ENCODE measurements around the gene SH2D1B.

Gene SH2D1B

DNA sequence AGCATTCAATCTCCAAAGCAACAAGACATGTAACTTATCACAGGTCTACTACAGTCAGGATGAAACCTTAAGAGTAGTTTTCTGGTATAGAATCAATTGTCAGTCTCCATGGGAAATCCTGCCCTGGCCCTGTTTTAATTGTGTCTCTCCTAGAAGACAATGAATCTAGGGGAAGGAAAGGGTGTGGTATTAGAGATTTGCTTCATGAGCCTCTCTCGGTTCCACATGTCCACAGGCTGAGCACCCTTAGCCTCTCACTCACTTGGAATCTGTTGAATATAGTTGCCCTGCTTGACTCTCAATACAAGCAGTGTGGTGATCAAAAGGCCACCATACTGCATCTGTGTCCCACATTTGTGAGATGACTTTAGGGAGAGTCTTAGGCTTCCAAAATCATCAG lies 53.0 kb downstream of the SH2D1B start:
- no peak overlapping the region for H3K27ac ChIP-seq (replicated peaks)
- peaks cover 3% of the 10 kb centered on the region for H3K27me3 ChIP-seq (ENCODE audit: insufficient read depth, poor library complexity, severe bottlenecking)
- TF ChIP-seq POLR2AphosphoS5 (IDR thresholded peaks at IDR 0.05; ENCODE audit: low read depth) (no peak), REST (IDR thresholded peaks at IDR 0.05; ENCODE audit: insufficient replicate concordance, low read depth) (no peak), SPI1 (IDR thresholded peaks at IDR 0.05; ENCODE audit: borderline replicate concordance, low read depth) (no peak), GABPA (IDR thresholded peaks at IDR 0.05; ENCODE audit: low read depth) (no peak)
- TF ChIP-seq, protein P1, sequence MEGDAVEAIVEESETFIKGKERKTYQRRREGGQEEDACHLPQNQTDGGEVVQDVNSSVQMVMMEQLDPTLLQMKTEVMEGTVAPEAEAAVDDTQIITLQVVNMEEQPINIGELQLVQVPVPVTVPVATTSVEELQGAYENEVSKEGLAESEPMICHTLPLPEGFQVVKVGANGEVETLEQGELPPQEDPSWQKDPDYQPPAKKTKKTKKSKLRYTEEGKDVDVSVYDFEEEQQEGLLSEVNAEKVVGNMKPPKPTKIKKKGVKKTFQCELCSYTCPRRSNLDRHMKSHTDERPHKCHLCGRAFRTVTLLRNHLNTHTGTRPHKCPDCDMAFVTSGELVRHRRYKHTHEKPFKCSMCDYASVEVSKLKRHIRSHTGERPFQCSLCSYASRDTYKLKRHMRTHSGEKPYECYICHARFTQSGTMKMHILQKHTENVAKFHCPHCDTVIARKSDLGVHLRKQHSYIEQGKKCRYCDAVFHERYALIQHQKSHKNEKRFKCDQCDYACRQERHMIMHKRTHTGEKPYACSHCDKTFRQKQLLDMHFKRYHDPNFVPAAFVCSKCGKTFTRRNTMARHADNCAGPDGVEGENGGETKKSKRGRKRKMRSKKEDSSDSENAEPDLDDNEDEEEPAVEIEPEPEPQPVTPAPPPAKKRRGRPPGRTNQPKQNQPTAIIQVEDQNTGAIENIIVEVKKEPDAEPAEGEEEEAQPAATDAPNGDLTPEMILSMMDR (IDR thresholded peaks at IDR 0.05; ENCODE audit: insufficient read depth, low read length) = no peak
- no peak overlapping the region for H3K4me3 ChIP-seq (replicated peaks; ENCODE audit: insufficient read depth, low read length)
- DNase-seq (ENCODE audit: low read depth in 1 of 2, low spot score in 1 of 2) = no peak

- peak in 1 of 2 experiments; percentile 31 for DNase-seq (ENCODE audit: low read depth in 1 of 2, low spot score in 1 of 2)
- H3K27ac ChIP-seq (replicated peaks) = no peak overlapping the region
Observed at GRCh38 chr1:162357681-162358266, 54.2 kb downstream of the SH2D1B start.

DNA sequence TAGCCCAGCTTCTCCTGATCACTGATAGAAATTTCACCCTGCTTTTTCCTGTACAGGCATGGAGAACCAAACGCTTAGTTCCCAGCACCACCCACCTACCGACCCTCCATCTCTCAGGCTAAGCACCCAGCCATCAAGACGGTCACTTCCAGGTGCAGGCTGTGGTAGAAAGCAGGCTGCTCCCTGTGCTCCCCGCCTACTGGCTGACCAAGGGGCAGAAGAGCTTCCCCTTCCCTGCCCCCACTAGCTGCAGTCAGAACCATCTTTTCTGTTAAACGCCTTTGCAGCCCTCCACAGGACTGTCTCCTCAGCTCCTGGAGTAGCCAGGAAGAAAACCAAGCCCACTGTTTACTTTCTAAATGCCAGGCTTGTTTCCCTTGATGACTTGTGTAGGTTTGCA lies 58.2 kb downstream of the SH2D1B start:
- TF ChIP-seq REST (IDR thresholded peaks at IDR 0.05; ENCODE audit: insufficient replicate concordance, low read depth) (no peak), GABPA (IDR thresholded peaks at IDR 0.05; ENCODE audit: low read depth) (no peak), SPI1 (IDR thresholded peaks at IDR 0.05; ENCODE audit: borderline replicate concordance, low read depth) (no peak), POLR2AphosphoS5 (IDR thresholded peaks at IDR 0.05; ENCODE audit: low read depth) (no peak)
- TF ChIP-seq, protein P1 (IDR thresholded peaks at IDR 0.05; ENCODE audit: insufficient read depth, low read length) = no peak
- Histone ChIP-seq H3K4me3 (replicated peaks; ENCODE audit: insufficient read depth, low read length) (no peak overlapping the region), H3K27ac (replicated peaks) (no peak overlapping the region), H3K27me3 (ENCODE audit: insufficient read depth, poor library complexity, severe bottlenecking) (no peaks in the 10 kb centered on the region)
- peak in 1 of 2 experiments; percentile 21 for DNase-seq (ENCODE audit: low read depth in 1 of 2, low spot score in 1 of 2)

More at GRCh38 chr1:162357681-162358266, 54.2 kb downstream of the SH2D1B start:
- Histone ChIP-seq H3K4me3 (replicated peaks; ENCODE audit: insufficient read depth, low read length) (no peak overlapping the region), H3K27me3 (ENCODE audit: insufficient read depth, poor library complexity, severe bottlenecking) (peaks cover 3% of the 10 kb centered on the region)
- TF ChIP-seq REST (IDR thresholded peaks at IDR 0.05; ENCODE audit: insufficient replicate concordance, low read depth) = no peak
- TF ChIP-seq, protein P1 (IDR thresholded peaks at IDR 0.05; ENCODE audit: insufficient read depth, low read length) = peak; percentile 28
